A549 (cell line): ENCODE measurements around the gene ZNF860. TPM values are rescaled to one million over a fixed set of nuclear protein-coding genes. Genes with fewer than 3 reads are reported as not detected.

Source experiments
- ATAC-seq, 2 experiments: fragments of 200-7000 bp in 1 of 2; fragments of >200 bp in 1 of 2; cut with Nextera tagmentation in 1 of 2; cut with Tn5 transposase in 1 of 2; 3 replicates each; pipeline versions ENCODE4 v1.8.0 to v1.9.1; 2018 to 2020; ENCODE audit warnings: mild to moderate bottlenecking in 1 of 2, moderate library complexity in 1 of 2
- CTCF ChIA-PET: fragments of 300-600 bp; sonication (Branson Sonifier 250); formaldehyde crosslinking; extraction: SDS; loops from one replicate; lab custom pipeline; 2021; ENCODE audit warnings: antibody characterized with exemption, inconsistent platforms; lab: Yijun Ruan, JAX
- POLR2A ChIA-PET: fragments of 350-600 bp; formaldehyde crosslinking; extraction: SDS; loops from one replicate; lab custom pipeline; 2021; ENCODE audit warnings: antibody characterized with exemption, inconsistent platforms; lab: Yijun Ruan, JAX
- DNase-seq, 2 experiments: peaks; one replicate each; pipeline versions ENCODE4 v3.0.0 to v3.0.0-alpha.2; 2011 to 2016; ENCODE audit warnings: low read depth in 1 of 2, low spot score in 1 of 2
- FAIRE-seq: peaks from 2 replicates; lab custom pipeline; 2011; peaks lifted over from hg19 to GRCh38; lab: Jason Lieb, UNC
- H3K27ac ChIP-seq, 2 experiments: fragments of >200 bp; sonication (Bioruptor Twin); formaldehyde crosslinking; 3 replicates each; pipeline ENCODE4 v1.5.1; 2016 to 2017
- H3K4me1 ChIP-seq: fragments of >200 bp; sonication (Bioruptor Twin); formaldehyde crosslinking; 3 replicates; pipeline ENCODE4 v1.6.1; 2016
- H3K4me2 ChIP-seq: fragments of >200 bp; sonication (Bioruptor Twin); formaldehyde crosslinking; 3 replicates; pipeline ENCODE4 v1.6.1; 2016
- H3K4me3 ChIP-seq: fragments of >200 bp; sonication (Bioruptor Twin); formaldehyde crosslinking; 3 replicates; pipeline ENCODE4 v1.5.1; 2016
- H3K9me3 ChIP-seq: fragments of >200 bp; sonication (Bioruptor Twin); formaldehyde crosslinking; 3 replicates; pipeline ENCODE4 v1.6.1; 2016
- BCL3 ChIP-seq: fragments of >200 bp; sonication (Bioruptor Twin); formaldehyde crosslinking; IDR thresholded peaks from 3 replicates; pipeline ENCODE4 v1.6.1; 2016
- CBX8 ChIP-seq: fragments of 200-600 bp; sonication (generic); IDR thresholded peaks from 2 replicates; pipeline ENCODE4 v1.6.1; 2016
- CEBPB ChIP-seq, 2 experiments: fragments of >200 bp in 1 of 2; sonication (Bioruptor Twin) in 1 of 2; formaldehyde crosslinking in 1 of 2; IDR thresholded peaks; 2 replicates each; pipeline ENCODE4 v1.6.1; 2012 to 2016
- CHD4 ChIP-seq: fragments of 200-600 bp; sonication (generic); IDR thresholded peaks from 2 replicates; pipeline ENCODE4 v1.6.1; 2016; ENCODE audit warnings: antibody characterized with exemption, mild to moderate bottlenecking, borderline replicate concordance
- EHMT2 ChIP-seq: fragments of 200-600 bp; sonication (generic); IDR thresholded peaks from 2 replicates; pipeline ENCODE4 v1.6.1; 2016; ENCODE audit warnings: antibody characterized with exemption, low read depth, mild to moderate bottlenecking, moderate library complexity
- EP300 ChIP-seq, 2 experiments: fragments of >200 bp; sonication (Bioruptor Twin); formaldehyde crosslinking; IDR thresholded peaks; 2 replicates in 1 of 2; 3 replicates in 1 of 2; pipeline ENCODE4 v1.6.1; 2016 to 2017
- ESRRA ChIP-seq: fragments of 150-350 bp; IDR thresholded peaks from 2 replicates; pipeline ENCODE4 v1.6.1; 2014; ENCODE audit warnings: mild to moderate bottlenecking, low read length, borderline replicate concordance
- FOXS1 ChIP-seq: fragments of 250-450 bp; sonication (Bioruptor Pico); IDR thresholded peaks from 2 replicates; pipeline ENCODE4 v1.5.0; 2020; ENCODE audit warnings: mild to moderate bottlenecking, moderate library complexity
- HOXB5 ChIP-seq: fragments of 250-450 bp; sonication (Bioruptor Pico); IDR thresholded peaks from 2 replicates; pipeline ENCODE4 v1.5.0; 2020; ENCODE audit warnings: mild to moderate bottlenecking, moderate library complexity
- JUN ChIP-seq, 2 experiments: fragments of >200 bp; sonication (Bioruptor Twin); formaldehyde crosslinking; IDR thresholded peaks; 2 replicates in 1 of 2; 3 replicates in 1 of 2; pipeline ENCODE4 v1.6.1; 2016 to 2017
- KDM1A ChIP-seq: fragments of 200-600 bp; sonication (generic); IDR thresholded peaks from 2 replicates; pipeline ENCODE4 v1.6.1; 2016; ENCODE audit warnings: low read depth, mild to moderate bottlenecking
- KDM5A ChIP-seq: fragments of 200-600 bp; sonication (generic); IDR thresholded peaks from 2 replicates; pipeline ENCODE4 v1.6.1; 2016; ENCODE audit warnings: antibody characterized with exemption, mild to moderate bottlenecking
- MAFK ChIP-seq: fragments of 450-650 bp; IDR thresholded peaks from 2 replicates; pipeline ENCODE4 v1.6.1; 2014; ENCODE audit not compliant: partially characterized antibody
- MAX ChIP-seq: IDR thresholded peaks from 2 replicates; pipeline ENCODE4 v1.6.1; 2012
- MAZ ChIP-seq: fragments of 150-350 bp; IDR thresholded peaks from 2 replicates; pipeline ENCODE4 v1.6.1; 2014; ENCODE audit warnings: antibody characterized with exemption, low read depth, low read length, borderline replicate concordance
- NPAS2 ChIP-seq: fragments of 250-450 bp; sonication (Bioruptor Pico); IDR thresholded peaks from 2 replicates; pipeline ENCODE4 v1.8.0; 2022; ENCODE audit warnings: mild to moderate bottlenecking, moderate library complexity, borderline replicate concordance
- NR3C1 ChIP-seq: fragments of >200 bp; sonication (Bioruptor Twin); formaldehyde crosslinking; IDR thresholded peaks from 3 replicates; pipeline ENCODE4 v1.6.1; 2017
- PHF8 ChIP-seq: fragments of 200-600 bp; sonication (generic); IDR thresholded peaks from 2 replicates; pipeline ENCODE4 v1.6.1; 2016; ENCODE audit warnings: low read depth, mild to moderate bottlenecking, antibody characterized with exemption, moderate library complexity, borderline replicate concordance
- POLR2A ChIP-seq: IDR thresholded peaks from 2 replicates; pipeline ENCODE4 v1.6.1; 2012; ENCODE audit warnings: mild to moderate bottlenecking, low read length
- RCOR1 ChIP-seq: fragments of 150-350 bp; IDR thresholded peaks from 2 replicates; pipeline ENCODE4 v1.6.1; 2014; ENCODE audit warnings: antibody characterized with exemption, low read length, low read depth
- RNF2 ChIP-seq: fragments of 200-600 bp; sonication (generic); IDR thresholded peaks from 2 replicates; pipeline ENCODE4 v1.6.1; 2016; ENCODE audit warnings: low read depth, mild to moderate bottlenecking, antibody characterized with exemption, moderate library complexity, borderline replicate concordance
- SREBF2 ChIP-seq: fragments of 450-650 bp; IDR thresholded peaks from 2 replicates; pipeline ENCODE4 v1.6.1; 2014; ENCODE audit warnings: mild to moderate bottlenecking, moderate library complexity
- TFCP2L1 ChIP-seq: fragments of 250-450 bp; sonication (Bioruptor Pico); IDR thresholded peaks from 2 replicates; pipeline ENCODE4 v1.5.0; 2021; ENCODE audit warnings: mild to moderate bottlenecking
- ZC3H11A ChIP-seq: fragments of 450-650 bp; IDR thresholded peaks from 2 replicates; pipeline ENCODE4 v1.6.1; 2014; ENCODE audit warnings: antibody characterized with exemption, mild to moderate bottlenecking
- ZNF302 ChIP-seq: fragments of 250-450 bp; sonication (Bioruptor Pico); IDR thresholded peaks from 2 replicates; pipeline ENCODE4 v1.9.0; 2021; ENCODE audit warnings: inconsistent platforms, mild to moderate bottlenecking, moderate library complexity
- ZSCAN20 ChIP-seq: fragments of 250-450 bp; sonication (Bioruptor Pico); IDR thresholded peaks from 2 replicates; pipeline ENCODE4 v1.8.0; 2022; ENCODE audit warnings: mild to moderate bottlenecking, moderate library complexity
- WGBS: methylation state at CpG from one replicate; pipeline ENCODE4 v1.1.6; 2017; ENCODE audit errors: missing lambda C conversion rate; 5-methylcytosine and 5-hydroxymethylcytosine counted together
- polyA plus RNA-seq, 4 experiments: library from polyadenylated mRNA; depleted of rRNA in 3 of 4; stranded (reverse); fragments of >200 nt; fragmentation: RNase III in 1 of 4; extraction: RNeasy Plus Mini Kit Qiagen cat#74134 plus additional on column Dnase treatment in 1 of 4; gene quantifications; 2 replicates in 3 of 4; 3 replicates in 1 of 4; pipeline ENCODE4 v1.2.3, GENCODE V29; 2011 to 2017
- TF ChIP-seq, protein P1 (sequence below): fragments of 150-350 bp; IDR thresholded peaks from 2 replicates; pipeline ENCODE4 v1.6.1; 2014; ENCODE audit warnings: low read depth, mild to moderate bottlenecking, low read length

The ZNF860 gene
- polyA plus RNA-seq, 2 of the 4 experiments (the other 2 are of a cell fraction), result 1.3 to 2.4 TPM

GRCh38 chr3:31942446-31942845 is 39.1 kb upstream of the ZNF860 start:
- ATAC-seq, result no peak
- ChIA-PET POLR2A (interaction anchor here (0.7 kb wide), 1 partner anchor 672 kb away, joined by 5 read pairs; no protein-coding TSS in a partner anchor), CTCF (no interaction called here)
- DNase-seq, result no peak
- no peak for TF ChIP-seq MAX
- no peak for TF ChIP-seq ZSCAN20 (CRISPR knock-in tag)
- TF ChIP-seq JUN (IDR thresholded peaks at IDR 0.05), result no peak
- no peak for TF ChIP-seq ZNF302 (CRISPR knock-in tag)
- no peak for TF ChIP-seq FOXS1 (CRISPR knock-in tag)
- TF ChIP-seq CBX8, result no peak
- no peak for TF ChIP-seq KDM5A
- no peak for TF ChIP-seq NR3C1
- TF ChIP-seq, protein P1, sequence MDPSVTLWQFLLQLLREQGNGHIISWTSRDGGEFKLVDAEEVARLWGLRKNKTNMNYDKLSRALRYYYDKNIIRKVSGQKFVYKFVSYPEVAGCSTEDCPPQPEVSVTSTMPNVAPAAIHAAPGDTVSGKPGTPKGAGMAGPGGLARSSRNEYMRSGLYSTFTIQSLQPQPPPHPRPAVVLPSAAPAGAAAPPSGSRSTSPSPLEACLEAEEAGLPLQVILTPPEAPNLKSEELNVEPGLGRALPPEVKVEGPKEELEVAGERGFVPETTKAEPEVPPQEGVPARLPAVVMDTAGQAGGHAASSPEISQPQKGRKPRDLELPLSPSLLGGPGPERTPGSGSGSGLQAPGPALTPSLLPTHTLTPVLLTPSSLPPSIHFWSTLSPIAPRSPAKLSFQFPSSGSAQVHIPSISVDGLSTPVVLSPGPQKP, result no peak
- TF ChIP-seq ESRRA, result no peak
- no peak for TF ChIP-seq RCOR1
- TF ChIP-seq RNF2, result no peak
- no peak for TF ChIP-seq BCL3
- TF ChIP-seq PHF8, result no peak
- TF ChIP-seq EHMT2, result no peak
- Histone ChIP-seq H3K9me3 (no peaks in the 10 kb centered on the region), H3K4me2 (no peak overlapping the region), H3K4me1 (peaks cover 17% of the 10 kb centered on the region), H3K27ac (no peak overlapping the region), H3K4me3 (no peak overlapping the region)
- no peak for FAIRE-seq
- whole genome bisulfite sequencing, result 92% methylated on average over 2 of the region's 2 CpGs

DNA sequence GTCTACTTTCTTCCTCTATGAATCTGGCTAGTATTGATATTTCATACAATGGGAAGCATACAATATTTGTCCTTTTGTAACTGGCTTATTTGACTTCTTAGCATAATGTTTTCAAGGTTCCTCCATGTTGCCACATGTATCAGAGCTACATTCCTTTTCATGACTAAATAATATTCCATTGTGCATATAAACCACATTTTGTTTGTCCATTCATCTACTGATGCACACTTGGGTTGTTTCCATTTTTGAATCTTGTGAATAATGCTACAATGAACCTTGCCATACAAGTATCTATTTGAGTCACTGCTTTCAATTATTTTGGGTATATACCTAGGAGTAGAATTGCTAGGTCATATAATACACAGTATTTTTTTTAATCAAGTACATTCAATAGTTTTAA is 38.5 kb upstream of the ZNF860 start:
- ChIA-PET CTCF (no interaction called here), POLR2A (no interaction called here)
- Histone ChIP-seq H3K4me1 (peaks cover 23% of the 10 kb centered on the region), H3K4me3 (no peak overlapping the region), H3K4me2 (no peak overlapping the region), H3K9me3 (no peaks in the 10 kb centered on the region), H3K27ac (no peak overlapping the region)
- no peak for TF ChIP-seq FOXS1 (CRISPR knock-in tag)
- 0 out of 2 replicates have a peak, but pooled peaks have one; percentile 24 for TF ChIP-seq KDM1A
- no peak for TF ChIP-seq HOXB5
- TF ChIP-seq MAFK, result no peak
- TF ChIP-seq ZC3H11A, result no peak
- FAIRE-seq, result no peak
- ATAC-seq, result no peak
- no peak for DNase-seq

DNA sequence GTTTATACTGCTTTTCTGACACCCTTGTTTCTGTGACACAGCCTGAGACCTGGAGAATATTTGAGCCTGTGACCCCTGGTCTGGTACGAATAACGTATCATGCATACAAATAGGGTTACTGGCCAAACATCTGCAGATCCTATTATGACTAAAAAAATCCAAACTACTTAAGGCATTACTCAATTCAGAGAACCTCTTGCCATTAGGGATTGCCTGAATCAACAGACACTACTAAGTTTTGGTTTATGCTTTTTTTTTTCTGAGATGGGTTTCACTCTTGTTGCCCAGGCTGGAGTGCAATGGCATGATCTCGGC is 35.9 kb upstream of the ZNF860 start:
- CTCF ChIA-PET, result no interaction called here
- no peak for ATAC-seq
- WGBS, result 94% methylated on average over 3 of the region's 3 CpGs
- TF ChIP-seq RCOR1 (no peak), TFCP2L1 (CRISPR knock-in tag) (no peak), NR3C1 (no peak), POLR2A (no peak), CEBPB (IDR thresholded peaks at IDR 0.05) (no peak), ZNF302 (CRISPR knock-in tag) (no peak), EP300 (IDR thresholded peaks at IDR 0.05) (no peak), NPAS2 (CRISPR knock-in tag) (no peak), MAZ (no peak), SREBF2 (no peak), CHD4 (no peak)
- H3K9me3 ChIP-seq, result peaks cover 9% of the 10 kb centered on the region; the same call in 2 of the 3 replicates
- FAIRE-seq, result no peak
- no peak overlapping the region for H3K4me3 ChIP-seq
- H3K4me1 ChIP-seq, result peaks cover 24% of the 10 kb centered on the region
- POLR2A ChIA-PET, result no interaction called here
- no peak for DNase-seq
- H3K27ac ChIP-seq, result no peak overlapping the region
- H3K4me2 ChIP-seq, result no peak overlapping the region
